Retinal pigment epithelial cell (primary cell): ENCODE results near the gene GAL3ST1.
A peak's percentile ranks its signal among the peaks of the same experiment; 100 is the strongest.
"Not testable (repeated sequence)": the region's sequence is repeated elsewhere in the genome, so short reads cannot be mapped to it uniquely, and the experiment has no call there.

ENCODE experiments used
- DNase-seq: peaks from one replicate; pipeline ENCODE4 v3.0.0-alpha.2; 2010; ENCODE audit warnings: low read depth
- H3K4me3 ChIP-seq: 2 replicates; pipeline ENCODE4 v1.5.1; 2011; ENCODE audit warnings: mild to moderate bottlenecking, low read length, control low read depth, moderate library complexity
- TF ChIP-seq, protein P1 (sequence below): conservative IDR thresholded peaks from 2 replicates; pipeline ENCODE4 v1.5.1; 2011; ENCODE audit warnings: low read depth, low read length, control low read depth, inconsistent platforms

The GAL3ST1 gene

GRCh38 chr22:30559889-30560288 is 14.6 kb downstream of the GAL3ST1 start:
- TF ChIP-seq, protein P1, sequence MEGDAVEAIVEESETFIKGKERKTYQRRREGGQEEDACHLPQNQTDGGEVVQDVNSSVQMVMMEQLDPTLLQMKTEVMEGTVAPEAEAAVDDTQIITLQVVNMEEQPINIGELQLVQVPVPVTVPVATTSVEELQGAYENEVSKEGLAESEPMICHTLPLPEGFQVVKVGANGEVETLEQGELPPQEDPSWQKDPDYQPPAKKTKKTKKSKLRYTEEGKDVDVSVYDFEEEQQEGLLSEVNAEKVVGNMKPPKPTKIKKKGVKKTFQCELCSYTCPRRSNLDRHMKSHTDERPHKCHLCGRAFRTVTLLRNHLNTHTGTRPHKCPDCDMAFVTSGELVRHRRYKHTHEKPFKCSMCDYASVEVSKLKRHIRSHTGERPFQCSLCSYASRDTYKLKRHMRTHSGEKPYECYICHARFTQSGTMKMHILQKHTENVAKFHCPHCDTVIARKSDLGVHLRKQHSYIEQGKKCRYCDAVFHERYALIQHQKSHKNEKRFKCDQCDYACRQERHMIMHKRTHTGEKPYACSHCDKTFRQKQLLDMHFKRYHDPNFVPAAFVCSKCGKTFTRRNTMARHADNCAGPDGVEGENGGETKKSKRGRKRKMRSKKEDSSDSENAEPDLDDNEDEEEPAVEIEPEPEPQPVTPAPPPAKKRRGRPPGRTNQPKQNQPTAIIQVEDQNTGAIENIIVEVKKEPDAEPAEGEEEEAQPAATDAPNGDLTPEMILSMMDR = no peak
- H3K4me3 ChIP-seq = no peak overlapping the region
- no peak for DNase-seq

DNA sequence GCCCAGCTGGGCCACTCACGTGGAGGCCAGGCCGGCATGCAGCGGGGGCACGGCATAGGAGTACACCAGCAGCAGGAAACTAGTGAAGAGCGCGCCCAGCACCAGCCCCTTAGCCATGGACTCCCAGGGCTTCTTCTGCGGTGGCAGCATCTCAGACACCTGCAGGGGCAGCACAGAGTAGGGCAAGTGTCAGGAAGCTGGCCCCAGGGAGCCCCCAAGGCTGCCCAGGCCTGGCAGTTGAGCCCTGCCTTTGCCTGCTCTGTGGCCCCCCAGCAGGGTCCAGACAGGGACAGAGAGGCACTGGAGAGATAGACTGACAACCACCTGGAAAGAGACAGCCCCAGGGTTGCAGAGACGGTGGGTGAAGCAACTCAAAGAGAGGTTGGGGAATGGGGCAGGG is 17.2 kb downstream of the GAL3ST1 start:
- no peak for DNase-seq
- TF ChIP-seq, protein P1 = no peak
- no peak overlapping the region for H3K4me3 ChIP-seq

- DNase-seq = no peak
- no peak overlapping the region for H3K4me3 ChIP-seq
- TF ChIP-seq, protein P1 = peak; percentile 22
These were observed 18.1 kb downstream of the GAL3ST1 start for GRCh38 chr22:30556388-30556787.

DNA sequence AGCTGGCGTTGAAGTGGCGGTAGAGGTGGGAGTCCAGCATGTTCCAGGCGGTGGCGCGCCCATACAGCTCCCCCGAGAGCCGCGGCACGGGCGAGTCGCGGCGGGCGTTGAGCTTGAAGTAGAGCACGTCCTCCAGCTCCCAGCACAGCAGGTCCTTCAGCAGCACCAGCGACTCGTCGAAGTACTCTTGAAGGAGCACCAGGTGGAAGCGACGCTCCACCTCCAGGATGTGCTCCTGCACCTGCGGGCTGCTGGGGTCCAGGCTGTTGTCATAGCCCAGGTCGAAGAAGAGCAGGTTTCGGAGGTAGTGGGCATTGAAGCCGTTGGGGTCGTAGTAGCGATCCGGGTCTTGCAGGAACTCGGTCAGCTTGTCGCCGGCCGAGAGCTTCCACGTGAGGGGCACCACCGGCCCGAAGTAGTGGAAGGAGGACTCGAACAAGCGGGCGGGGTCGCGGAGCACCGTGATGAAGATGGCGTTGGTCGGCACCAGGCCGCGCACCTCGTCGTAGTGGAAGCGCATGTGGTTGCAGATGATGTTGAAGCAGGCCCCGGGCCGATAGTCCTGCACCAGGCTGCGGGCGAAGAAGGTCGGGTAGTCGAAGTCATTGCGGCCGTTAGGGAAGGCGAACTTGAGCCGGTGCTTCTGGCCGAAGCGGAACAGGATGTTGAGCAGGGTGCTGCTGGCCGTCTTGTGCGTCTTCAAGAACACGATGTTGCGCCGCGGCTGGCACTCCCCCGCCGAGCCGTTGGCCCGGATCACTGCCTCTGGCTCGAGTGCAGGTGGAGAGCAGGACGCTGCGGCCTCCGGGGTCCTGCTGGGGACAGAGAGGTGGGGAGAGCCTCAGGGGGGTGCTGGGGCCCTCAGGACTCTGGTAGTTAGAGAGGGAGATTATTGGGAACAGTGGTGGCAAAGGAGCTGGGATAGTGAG is 18.9 kb downstream of the GAL3ST1 start:
- TF ChIP-seq, protein P1 = no peak
- no peak overlapping the region for H3K4me3 ChIP-seq
- no peak for DNase-seq

DNA sequence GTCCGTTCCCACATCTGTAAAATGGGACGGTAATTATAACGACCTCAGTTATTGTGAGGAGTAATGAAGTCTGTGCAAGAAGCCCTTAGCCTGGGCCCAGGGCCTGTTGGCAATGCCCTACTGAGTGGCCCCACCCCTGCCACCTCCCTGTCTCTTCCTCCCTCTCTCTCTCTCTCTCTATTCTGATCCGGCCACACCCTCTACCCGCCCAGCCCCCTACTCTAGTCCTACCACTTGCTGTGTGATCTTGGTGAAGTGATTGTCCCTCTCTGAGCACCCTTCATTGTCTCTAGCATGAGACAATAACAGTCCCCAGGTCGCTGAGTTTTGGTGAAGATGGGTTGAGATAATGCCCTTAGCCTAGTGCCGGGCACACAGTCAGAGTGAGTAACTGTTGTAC is 20.5 kb downstream of the GAL3ST1 start:
- H3K4me3 ChIP-seq = no peak overlapping the region
- DNase-seq = no peak
- TF ChIP-seq, protein P1 = no peak

DNA sequence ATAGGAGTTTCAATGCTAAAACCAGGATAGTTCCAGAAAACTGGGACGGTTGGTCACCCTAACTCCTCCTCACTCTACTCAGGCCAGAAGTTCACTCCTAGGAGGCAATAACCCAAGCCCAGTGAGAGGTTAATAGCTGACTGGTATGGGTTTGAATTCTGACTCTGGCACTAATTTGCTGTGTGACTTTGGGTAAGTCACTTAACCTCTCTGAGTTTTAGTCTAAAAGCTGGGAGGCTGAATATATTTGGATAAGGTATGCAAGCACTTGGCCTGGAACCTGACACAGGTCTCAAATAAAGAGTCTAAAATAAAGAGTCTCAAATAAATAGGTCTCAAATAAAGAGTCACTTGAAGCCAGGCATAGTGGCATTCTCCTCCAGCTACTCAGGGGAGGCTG is 21.7 kb downstream of the GAL3ST1 start:
- H3K4me3 ChIP-seq = no peak overlapping the region
- TF ChIP-seq, protein P1 = no peak
- DNase-seq = no peak

- not testable (repeated sequence) for DNase-seq, H3K4me3 ChIP-seq
These were observed 22.7 kb downstream of the GAL3ST1 start for GRCh38 chr22:30551813-30552212.
